K562 (cell line): ENCODE results near the gene PLPPR2. TPM values are rescaled to one million over a fixed set of nuclear protein-coding genes. Genes with fewer than 3 reads are reported as not detected.

Experiments
- ASH1L ChIP-seq: fragments of 450-650 bp; IDR thresholded peaks from 2 replicates; pipeline ENCODE4 v1.6.1; 2018; ENCODE audit warnings: borderline replicate concordance, mild to moderate bottlenecking, low read depth; ENCODE audit not compliant: partially characterized antibody
- ATF1 ChIP-seq, 2 experiments: fragments of 450-650 bp in 1 of 2; IDR thresholded peaks; 2 replicates each; pipeline ENCODE4 v1.6.1; 2016; ENCODE audit warnings: missing compliant biosample characterization in 1 of 2, missing genetic modification characterization in 1 of 2
- BCL6 ChIP-seq: fragments of 250-450 bp; sonication (Bioruptor Pico); IDR thresholded peaks from 2 replicates; pipeline ENCODE4 v1.4.0; 2020
- BRF1 ChIP-seq: IDR thresholded peaks from 3 replicates; pipeline ENCODE4 v1.6.1; 2011; ENCODE audit warnings: borderline replicate concordance, mild to moderate bottlenecking; ENCODE audit not compliant: insufficient read length; ENCODE audit errors: extremely low read depth
- CEBPB ChIP-seq: fragments of 450-650 bp; IDR thresholded peaks from 2 replicates; pipeline ENCODE4 v1.6.1; 2016; ENCODE audit warnings: missing genetic modification characterization, missing compliant biosample characterization
- E2F8 ChIP-seq: fragments of 450-650 bp; IDR thresholded peaks from 2 replicates; pipeline ENCODE4 v1.7.1; 2018; ENCODE audit warnings: mild to moderate bottlenecking, low read depth; ENCODE audit not compliant: partially characterized antibody
- FOXK2 ChIP-seq, 2 experiments: fragments of 450-650 bp; IDR thresholded peaks in 1 of 2; conservative IDR thresholded peaks in 1 of 2; 2 replicates each; pipeline ENCODE4 v1.6.1; 2016; ENCODE audit warnings: low read depth in 2 of 2, mild to moderate bottlenecking in 1 of 2
- GTF2E2 ChIP-seq: fragments of 200-800 bp; sonication (Bioruptor generic); IDR thresholded peaks from 2 replicates; pipeline ENCODE4 v1.6.1; 2016; ENCODE audit warnings: missing genetic modification characterization, missing compliant biosample characterization
- HBP1 ChIP-seq: fragments of 450-650 bp; formaldehyde crosslinking; IDR thresholded peaks from 2 replicates; pipeline ENCODE4 v1.4.0; 2022; ENCODE audit warnings: missing genetic modification characterization
- HDAC1 ChIP-seq, 2 experiments: fragments of 450-650 bp; IDR thresholded peaks; 2 replicates each; pipeline ENCODE4 v1.6.1; 2016 to 2017; ENCODE audit warnings: inconsistent platforms in 1 of 2, mild to moderate bottlenecking in 1 of 2, moderate library complexity in 1 of 2
- HNRNPLL ChIP-seq: fragments of 200-400 bp; formaldehyde crosslinking; IDR thresholded peaks from 2 replicates; pipeline ENCODE4 v1.6.1; 2017; ENCODE audit warnings: low read length, low read depth, mild to moderate bottlenecking; ENCODE audit not compliant: poor library complexity, severe bottlenecking
- HNRNPUL1 ChIP-seq: fragments of 200-400 bp; formaldehyde crosslinking; IDR thresholded peaks from 2 replicates; pipeline ENCODE4 v1.6.1; 2017; ENCODE audit warnings: low read length
- LARP7 ChIP-seq: fragments of 450-650 bp; IDR thresholded peaks from 2 replicates; pipeline ENCODE4 v1.6.1; 2016
- MEIS2 ChIP-seq: fragments of 450-650 bp; IDR thresholded peaks from 2 replicates; pipeline ENCODE4 v1.6.1; 2014; ENCODE audit warnings: mild to moderate bottlenecking; ENCODE audit not compliant: partially characterized antibody
- POLR2AphosphoS2 ChIP-seq: IDR thresholded peaks from 2 replicates; pipeline ENCODE4 v1.6.1; 2012; ENCODE audit warnings: low read length, improper control_type of control experiment
- SIX5 ChIP-seq, 2 experiments: IDR thresholded peaks; 2 replicates each; pipeline ENCODE4 v1.6.1; 2011; ENCODE audit warnings: low read length in 2 of 2, borderline replicate concordance in 1 of 2, low read depth in 1 of 2, mild to moderate bottlenecking in 1 of 2, moderate library complexity in 1 of 2; ENCODE audit not compliant: insufficient read depth in 1 of 2
- TAF15 ChIP-seq: fragments of 200-400 bp; formaldehyde crosslinking; IDR thresholded peaks from 2 replicates; pipeline ENCODE4 v1.6.1; 2017; ENCODE audit warnings: mild to moderate bottlenecking, low read depth, low read length, moderate library complexity
- THRA ChIP-seq: fragments of 450-650 bp; IDR thresholded peaks from 2 replicates; pipeline ENCODE4 v1.6.1; 2017; ENCODE audit warnings: mild to moderate bottlenecking, moderate library complexity
- ZC3H11A ChIP-seq: IDR thresholded peaks from 2 replicates; pipeline ENCODE4 v1.6.1; 2012; ENCODE audit warnings: low read depth, low read length, improper control_type of control experiment
- ZFP36 ChIP-seq: fragments of 150-350 bp; IDR thresholded peaks from 2 replicates; pipeline ENCODE4 v1.6.1; 2018; ENCODE audit warnings: low read length, low read depth; ENCODE audit not compliant: partially characterized antibody
- ZNF444 ChIP-seq: fragments of 250-450 bp; sonication (Bioruptor Pico); IDR thresholded peaks from 2 replicates; pipeline ENCODE4 v1.4.0; 2020; ENCODE audit warnings: mild to moderate bottlenecking, moderate library complexity
- polyA plus RNA-seq, 8 experiments: library from polyadenylated mRNA; depleted of rRNA in 4 of 8; stranded (reverse) in 5 of 8; unstranded in 3 of 8; fragments of >200 nt; fragmentation: Nextera tagmentation in 2 of 8; fragmentation: Illumina TruSeq in 1 of 8; extraction: Ambion mirVana in 2 of 8; extraction: Trizol in 1 of 8; gene quantifications; 2 replicates each; pipeline versions ENCODE4 v1.2.1 to v1.2.3, GENCODE V29; 2011 to 2014; ENCODE audit warnings: inconsistent platforms in 1 of 8, missing spikeins in 1 of 8
- total RNA-seq, 7 experiments: library from RNA; depleted of rRNA in 6 of 7; stranded (reverse); fragments of >200 nt in 6 of 7; fragmentation: Illumina TruSeq in 2 of 7; extraction: Trizol in 2 of 7; gene quantifications; 2 replicates each; pipeline versions ENCODE4 v1.2.1 to v1.2.3, GENCODE V29; 2011 to 2021; ENCODE audit warnings: low replicate concordance in 1 of 7
- TF ChIP-seq, protein P1 (sequence below): fragments of 250-450 bp; sonication (Bioruptor Pico); IDR thresholded peaks from 2 replicates; pipeline ENCODE4 v1.5.0; 2021

PLPPR2 gene
- total and polyA plus RNA-seq, 9 of the 15 experiments (the other 6 are each of a cell fraction or from before 2014, with no cell fraction given) = 0.49 to 15.9 (median 3.4) TPM

DNA sequence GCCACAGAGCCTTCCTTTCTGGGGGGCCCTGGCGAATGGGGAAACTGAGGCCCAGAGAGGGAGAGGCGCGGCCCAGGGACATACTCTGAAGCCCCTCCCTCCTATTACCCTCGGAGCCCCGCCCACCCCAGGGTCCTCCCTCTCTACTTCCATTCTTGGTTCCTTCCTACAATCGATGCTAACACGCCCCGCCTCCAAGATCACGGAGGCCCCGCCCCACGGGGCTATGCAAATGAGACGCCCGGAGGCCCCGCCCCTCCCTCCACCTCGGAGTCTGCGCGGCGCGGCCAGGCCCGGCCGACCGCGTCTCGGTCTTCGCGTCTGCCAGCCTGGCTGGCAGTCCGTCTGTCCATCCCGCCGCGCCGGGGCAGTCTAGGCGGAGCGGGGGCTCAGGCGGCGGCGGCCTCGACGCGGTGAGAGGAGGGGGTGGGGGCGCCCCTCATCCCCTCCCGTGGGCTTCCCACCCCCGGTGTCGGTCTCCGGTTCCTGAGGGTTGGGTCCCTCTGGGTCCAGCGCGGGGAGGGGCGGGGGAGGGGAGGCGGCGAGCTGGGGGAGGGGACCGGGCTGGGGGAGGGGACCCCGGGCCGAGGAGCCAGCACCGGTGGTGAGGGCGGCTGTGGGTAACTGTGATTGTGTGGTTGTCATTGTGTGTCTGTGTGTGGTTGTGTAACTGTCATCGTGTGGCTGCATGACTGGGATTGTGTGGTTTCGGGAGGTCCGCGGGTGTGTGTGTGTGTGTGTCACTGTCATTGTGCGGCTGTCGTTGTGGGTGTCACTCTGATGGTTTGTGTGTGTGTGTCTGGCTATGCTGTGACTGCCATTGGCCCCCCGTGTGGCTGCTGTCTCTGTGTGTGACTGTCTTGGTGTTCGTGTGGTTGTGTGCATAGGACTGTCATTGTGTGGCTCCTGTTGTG, at the start of gene PLPPR2 (continued):
- TF ChIP-seq HBP1 (CRISPR knock-in tag) = no peak
- TF ChIP-seq BRF1 = no peak
- TF ChIP-seq HNRNPLL = no peak
- no peak for TF ChIP-seq ZNF444
- TF ChIP-seq MEIS2 = no peak
- TF ChIP-seq POLR2AphosphoS2 = no peak
- TF ChIP-seq ZC3H11A = no peak
- TF ChIP-seq BCL6 = no peak
- TF ChIP-seq CEBPB (tag) = no peak
- no peak for TF ChIP-seq SIX5 (IDR thresholded peaks at IDR 0.05; ENCODE audit: borderline replicate concordance in 1 of 2, insufficient read depth in 1 of 2, low read depth in 1 of 2, low read length in 2 of 2)
- no peak for TF ChIP-seq HNRNPUL1
- no peak for TF ChIP-seq THRA
- TF ChIP-seq, protein P1, sequence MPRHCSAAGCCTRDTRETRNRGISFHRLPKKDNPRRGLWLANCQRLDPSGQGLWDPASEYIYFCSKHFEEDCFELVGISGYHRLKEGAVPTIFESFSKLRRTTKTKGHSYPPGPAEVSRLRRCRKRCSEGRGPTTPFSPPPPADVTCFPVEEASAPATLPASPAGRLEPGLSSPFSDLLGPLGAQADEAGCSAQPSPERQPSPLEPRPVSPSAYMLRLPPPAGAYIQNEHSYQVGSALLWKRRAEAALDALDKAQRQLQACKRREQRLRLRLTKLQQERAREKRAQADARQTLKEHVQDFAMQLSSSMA (CRISPR knock-in tag) = no peak
- TF ChIP-seq GTF2E2 (tag) = no peak
- no peak for TF ChIP-seq ASH1L
- TF ChIP-seq E2F8 = no peak
- peak; percentile 91 for TF ChIP-seq LARP7
- no peak for TF ChIP-seq ATF1 (CRISPR knock-in tag; IDR thresholded peaks at IDR 0.05)
- TF ChIP-seq ATF1 (tag; IDR thresholded peaks at IDR 0.05) = no peak; the same call in 1 of the 2 replicates
- TF ChIP-seq FOXK2 (conservative IDR thresholded peaks at IDR 0.05 in 1 of 2, IDR thresholded peaks at IDR 0.05 in 1 of 2; ENCODE audit: low read depth in 2 of 2) = no peak; a peak in 1 of 4 replicates
- no peak for TF ChIP-seq TAF15
- TF ChIP-seq ZFP36 = no peak
- peak in 1 of 2 experiments; percentile 69; a peak in 1 of 4 replicates for TF ChIP-seq HDAC1 (IDR thresholded peaks at IDR 0.05)
